H1 (cell line): Measurements from ENCODE around the gene UBN2. TPM values are rescaled to one million over a fixed set of nuclear protein-coding genes. Genes with fewer than 3 reads are reported as not detected.

ENCODE experiments used
- ASH2L ChIP-seq: fragments of 200-600, 300-600 bp; sonication (generic); IDR thresholded peaks from one replicate; pipeline ENCODE4 v1.7.1; 2017; ENCODE audit warnings: low read length
- CEBPB ChIP-seq: IDR thresholded peaks from 2 replicates; pipeline ENCODE4 v1.6.1; 2012; ENCODE audit warnings: low read depth, low read length
- EP300 ChIP-seq, 2 experiments: IDR thresholded peaks; 1 replicate in 1 of 2; 2 replicates in 1 of 2; pipeline ENCODE4 v1.6.1; 2011 to 2012; ENCODE audit warnings: low read depth in 2 of 2, low read length in 2 of 2, mild to moderate bottlenecking in 2 of 2, borderline replicate concordance in 1 of 2, inconsistent platforms in 1 of 2, moderate library complexity in 1 of 2
- EZH2 ChIP-seq: fragments of 200-600 bp; sonication (generic); IDR thresholded peaks from 2 replicates; pipeline ENCODE4 v1.7.1; 2012; ENCODE audit warnings: low read depth, mild to moderate bottlenecking, moderate library complexity, low read length, inconsistent platforms; ENCODE audit not compliant: severe bottlenecking
- HDAC2 ChIP-seq, 2 experiments: fragments of 300-600 bp in 1 of 2; sonication (generic) in 1 of 2; IDR thresholded peaks; 2 replicates each; pipeline ENCODE4 v1.6.1; 2011 to 2012; ENCODE audit warnings: low read depth in 2 of 2, low read length in 2 of 2, mild to moderate bottlenecking in 2 of 2, moderate library complexity in 2 of 2, borderline replicate concordance in 1 of 2, inconsistent platforms in 1 of 2
- JUN ChIP-seq: IDR thresholded peaks from 2 replicates; pipeline ENCODE4 v1.6.1; 2011; ENCODE audit warnings: low read depth, mild to moderate bottlenecking, improper control_type of control experiment, low read length
- JUND ChIP-seq: IDR thresholded peaks from 2 replicates; pipeline ENCODE4 v1.6.1; 2011; ENCODE audit warnings: mild to moderate bottlenecking, improper control_type of control experiment, low read length
- KDM1A ChIP-seq: fragments of 200-600, 300-600 bp; sonication (generic); IDR thresholded peaks from 2 replicates; pipeline ENCODE4 v1.7.1; 2016; ENCODE audit warnings: mild to moderate bottlenecking, low read length, borderline replicate concordance
- KDM4A ChIP-seq: IDR thresholded peaks from one replicate; pipeline ENCODE4 v1.7.1; 2012; ENCODE audit warnings: low read depth, mild to moderate bottlenecking, moderate library complexity, low read length, inconsistent platforms; ENCODE audit not compliant: severe bottlenecking
- POLR2A ChIP-seq, 2 experiments: IDR thresholded peaks; 1 replicate in 1 of 2; 2 replicates in 1 of 2; pipeline ENCODE4 v1.6.1; 2011; ENCODE audit warnings: low read depth in 2 of 2, low read length in 2 of 2, mild to moderate bottlenecking in 2 of 2; ENCODE audit errors: control extremely low read depth in 1 of 2
- RNF2 ChIP-seq: fragments of 200-900, 300-1000 bp; sonication (generic); IDR thresholded peaks from 2 replicates; pipeline ENCODE4 v1.7.1; 2016; ENCODE audit warnings: borderline replicate concordance, low read depth, mild to moderate bottlenecking, antibody characterized with exemption, low read length; ENCODE audit not compliant: poor library complexity, severe bottlenecking; ENCODE audit errors: missing control alignments
- SAP30 ChIP-seq: fragments of 300-600 bp; sonication (generic); IDR thresholded peaks from 2 replicates; pipeline ENCODE4 v1.7.1; 2012; ENCODE audit warnings: low read length, moderate library complexity, mild to moderate bottlenecking, inconsistent platforms; ENCODE audit not compliant: insufficient read depth, insufficient replicate concordance
- SIN3A ChIP-seq, 2 experiments: IDR thresholded peaks in 1 of 2; conservative IDR thresholded peaks in 1 of 2; 2 replicates each; pipeline ENCODE4 v1.6.1; 2011 to 2012; ENCODE audit warnings: low read length in 2 of 2, improper control_type of control experiment in 1 of 2, low read depth in 1 of 2, mild to moderate bottlenecking in 1 of 2
- SIX5 ChIP-seq: IDR thresholded peaks from 2 replicates; pipeline ENCODE4 v1.6.1; 2011; ENCODE audit warnings: mild to moderate bottlenecking, low read depth, low read length
- SP1 ChIP-seq: IDR thresholded peaks from 2 replicates; pipeline ENCODE4 v1.6.1; 2011; ENCODE audit warnings: low read depth, low read length
- TAF1 ChIP-seq: IDR thresholded peaks from 2 replicates; pipeline ENCODE4 v1.6.1; 2011; ENCODE audit warnings: mild to moderate bottlenecking, low read depth, low read length
- TBP ChIP-seq: IDR thresholded peaks from 2 replicates; pipeline ENCODE4 v1.6.1; 2011; ENCODE audit warnings: low read depth, low read length, improper control_type of control experiment
- TCF12 ChIP-seq: IDR thresholded peaks from 2 replicates; pipeline ENCODE4 v1.6.1; 2011; ENCODE audit warnings: low read depth, mild to moderate bottlenecking, low read length
- ZNF274 ChIP-seq: IDR thresholded peaks from 2 replicates; pipeline ENCODE4 v1.7.0; 2012; ENCODE audit warnings: low read length, borderline replicate concordance; ENCODE audit errors: extremely low read depth
- polyA plus RNA-seq, 7 experiments: library from polyadenylated mRNA; depleted of rRNA in 3 of 7; stranded (reverse) in 5 of 7; unstranded in 2 of 7; fragments of >200 nt in 5 of 7; fragments of 200-250 nt in 2 of 7; gene quantifications; 1 replicate in 5 of 7; 2 replicates in 1 of 7; 4 replicates in 1 of 7; pipeline versions ENCODE4 v1.2.1 to v1.2.3, GENCODE V29; 2011 to 2013; ENCODE audit warnings: missing spikeins in 2 of 7, mixed read lengths in 2 of 7
- total RNA-seq: library from RNA; stranded (reverse); fragmentation: NEBNext Ultra II Directional; extraction: Animal tissue kit (Norgen Biotek cat#: 25700); gene quantifications from 2 replicates; pipeline ENCODE4 v1.2.1, GENCODE V29; 2021
- TF ChIP-seq, protein P1 (sequence below): IDR thresholded peaks from 2 replicates; pipeline ENCODE4 v1.6.1; 2012; ENCODE audit warnings: low read length, inconsistent platforms
- TF ChIP-seq, protein P2 (sequence below): IDR thresholded peaks from 2 replicates; pipeline ENCODE4 v1.6.1; 2012; ENCODE audit warnings: inconsistent platforms

UBN2 gene
- total and polyA plus RNA-seq, 2 of the 8 experiments (the other 6 are each of a cell fraction or from before 2014, with no cell fraction given), result 4.1 to 39.6 TPM

DNA sequence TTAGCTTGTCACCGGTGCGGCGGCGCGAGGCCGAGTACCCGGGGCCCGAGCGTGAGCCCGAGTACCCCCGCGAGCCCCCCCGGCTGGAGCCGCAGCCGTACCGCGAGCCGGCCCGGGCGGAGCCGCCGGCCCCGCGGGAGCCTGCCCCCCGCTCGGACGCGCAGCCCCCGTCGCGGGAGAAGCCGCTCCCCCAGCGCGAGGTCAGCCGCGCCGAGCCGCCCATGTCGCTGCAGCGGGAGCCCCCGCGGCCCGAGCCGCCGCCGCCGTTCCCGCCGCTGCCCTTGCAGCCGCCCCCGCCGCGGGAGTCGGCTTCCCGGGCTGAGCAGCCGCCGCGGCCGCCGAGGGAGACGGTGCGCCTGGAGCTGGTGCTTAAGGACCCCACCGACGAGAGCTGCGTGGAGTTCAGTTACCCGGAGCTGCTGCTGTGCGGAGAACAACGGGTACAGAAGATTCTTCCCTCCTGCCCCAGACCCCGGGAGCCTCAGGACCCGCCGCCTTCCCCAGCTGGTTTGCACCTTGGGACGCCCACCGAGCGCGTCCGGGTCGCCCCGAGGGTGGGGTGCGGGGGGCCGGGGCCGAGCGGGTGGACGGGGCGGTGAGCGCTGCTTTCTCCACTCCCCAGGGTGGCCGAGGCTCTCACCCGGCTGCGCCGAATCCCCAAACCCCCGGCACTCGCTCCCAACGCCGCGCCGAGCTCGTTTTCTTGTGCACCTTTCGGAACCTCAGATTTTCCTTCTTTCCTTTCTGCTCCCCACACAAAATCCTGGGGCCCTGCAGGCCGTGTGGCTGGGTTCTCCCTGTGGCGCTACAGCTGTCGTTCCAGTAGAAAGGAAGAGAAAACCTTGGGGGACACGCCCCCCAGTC is 708 bp downstream of the UBN2 start (continued):
- no peak for TF ChIP-seq TAF1
- TF ChIP-seq JUN, result no peak
- peak; percentile 30 for TF ChIP-seq KDM4A
- no peak for TF ChIP-seq POLR2A (IDR thresholded peaks at IDR 0.05; ENCODE audit: control extremely low read depth in 1 of 2, low read depth in 2 of 2, low read length in 2 of 2)
- no peak for TF ChIP-seq SIX5
- no peak for TF ChIP-seq KDM1A
- no peak for TF ChIP-seq TBP
- no peak for TF ChIP-seq RNF2
- peak; percentile 26 for TF ChIP-seq ASH2L
- TF ChIP-seq SIN3A (conservative IDR thresholded peaks at IDR 0.05 in 1 of 2, IDR thresholded peaks at IDR 0.05 in 1 of 2; ENCODE audit: low read depth in 1 of 2, low read length in 2 of 2), result peak in 1 of 2 experiments; percentile 67; a peak in 1 of 4 replicates
- TF ChIP-seq HDAC2 (IDR thresholded peaks at IDR 0.05; ENCODE audit: borderline replicate concordance in 1 of 2, low read depth in 2 of 2, low read length in 2 of 2), result no peak
- TF ChIP-seq EZH2, result no peak
- no peak; the same call in 1 of the 2 replicates for TF ChIP-seq CEBPB
- TF ChIP-seq, protein P1, sequence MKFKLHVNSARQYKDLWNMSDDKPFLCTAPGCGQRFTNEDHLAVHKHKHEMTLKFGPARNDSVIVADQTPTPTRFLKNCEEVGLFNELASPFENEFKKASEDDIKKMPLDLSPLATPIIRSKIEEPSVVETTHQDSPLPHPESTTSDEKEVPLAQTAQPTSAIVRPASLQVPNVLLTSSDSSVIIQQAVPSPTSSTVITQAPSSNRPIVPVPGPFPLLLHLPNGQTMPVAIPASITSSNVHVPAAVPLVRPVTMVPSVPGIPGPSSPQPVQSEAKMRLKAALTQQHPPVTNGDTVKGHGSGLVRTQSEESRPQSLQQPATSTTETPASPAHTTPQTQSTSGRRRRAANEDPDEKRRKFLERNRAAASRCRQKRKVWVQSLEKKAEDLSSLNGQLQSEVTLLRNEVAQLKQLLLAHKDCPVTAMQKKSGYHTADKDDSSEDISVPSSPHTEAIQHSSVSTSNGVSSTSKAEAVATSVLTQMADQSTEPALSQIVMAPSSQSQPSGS, result no peak
- TF ChIP-seq EP300 (IDR thresholded peaks at IDR 0.05; ENCODE audit: borderline replicate concordance in 1 of 2, low read depth in 2 of 2, low read length in 2 of 2), result no peak
- TF ChIP-seq, protein P2, sequence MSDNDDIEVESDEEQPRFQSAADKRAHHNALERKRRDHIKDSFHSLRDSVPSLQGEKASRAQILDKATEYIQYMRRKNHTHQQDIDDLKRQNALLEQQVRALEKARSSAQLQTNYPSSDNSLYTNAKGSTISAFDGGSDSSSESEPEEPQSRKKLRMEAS, result no peak; the same call in 1 of the 2 replicates
- TF ChIP-seq TCF12, result no peak
- TF ChIP-seq JUND, result no peak
- no peak for TF ChIP-seq SP1
- peak; percentile 41 for TF ChIP-seq SAP30
- TF ChIP-seq ZNF274, result no peak
